GM21825 (cell line): ENCODE results near the gene ISG20.
A peak's percentile ranks its signal among the peaks of the same experiment; 100 is the strongest.

Source experiments
- ATAC-seq: cut with Tn5 transposase; IDR thresholded peaks from one replicate; pipeline ENCODE4 v1.9.1; 2021; ENCODE audit warnings: mild to moderate bottlenecking, moderate library complexity; ENCODE audit not compliant: unreplicated experiment

Gene ISG20

GRCh38 chr15:88638626-88639372 is at the start of gene ISG20:
Gene ISG20, plus strand, starts transcription at chr15:88639016. Its CDS starts 351 bp downstream, at chr15:88639367.
- ATAC-seq, result peak; percentile 63

- no peak for ATAC-seq
Measured at GRCh38 chr15:88590759-88591158, 48.1 kb upstream of the ISG20 start.

GRCh38 chr15:88591384-88591783 is 47.4 kb upstream of the ISG20 start:
- ATAC-seq, result no peak

- ATAC-seq, result no peak
Measured at GRCh38 chr15:88603885-88604284, 34.9 kb upstream of the ISG20 start.

- ATAC-seq, result no peak
Measured at GRCh38 chr15:88604381-88605188, 34.2 kb upstream of the ISG20 start.

- ATAC-seq, result no peak
Measured at GRCh38 chr15:88605189-88606069, 33.4 kb upstream of the ISG20 start.

GRCh38 chr15:88606070-88606794 is 32.6 kb upstream of the ISG20 start:
- no peak for ATAC-seq

GRCh38 chr15:88607951-88608350 is 30.9 kb upstream of the ISG20 start:
- no peak for ATAC-seq

GRCh38 chr15:88608607-88609181 is 30.1 kb upstream of the ISG20 start:
- no peak for ATAC-seq

- no peak for ATAC-seq
Measured at GRCh38 chr15:88609344-88610090, 29.3 kb upstream of the ISG20 start.

- ATAC-seq, result no peak
Measured at GRCh38 chr15:88610701-88611231, 28.1 kb upstream of the ISG20 start.

GRCh38 chr15:88612186-88612796 is 26.5 kb upstream of the ISG20 start:
- no peak for ATAC-seq

GRCh38 chr15:88613074-88613944 is 25.5 kb upstream of the ISG20 start:
- ATAC-seq, result no peak

GRCh38 chr15:88615303-88616107 is 23.3 kb upstream of the ISG20 start:
- no peak for ATAC-seq

- ATAC-seq, result no peak
Measured at GRCh38 chr15:88616240-88616639, 22.6 kb upstream of the ISG20 start.

GRCh38 chr15:88617031-88617722 is 21.6 kb upstream of the ISG20 start:
- ATAC-seq, result no peak
